HG03196 (cell line): Measurements from ENCODE around the gene BTC.
"Not testable (repeated sequence)": the region's sequence is repeated elsewhere in the genome, so short reads cannot be mapped to it uniquely, and the experiment has no call there.

Source experiments
- ATAC-seq: cut with Tn5 transposase; IDR thresholded peaks from one replicate; pipeline ENCODE4 v1.9.1; 2021; ENCODE audit not compliant: unreplicated experiment

BTC gene

DNA sequence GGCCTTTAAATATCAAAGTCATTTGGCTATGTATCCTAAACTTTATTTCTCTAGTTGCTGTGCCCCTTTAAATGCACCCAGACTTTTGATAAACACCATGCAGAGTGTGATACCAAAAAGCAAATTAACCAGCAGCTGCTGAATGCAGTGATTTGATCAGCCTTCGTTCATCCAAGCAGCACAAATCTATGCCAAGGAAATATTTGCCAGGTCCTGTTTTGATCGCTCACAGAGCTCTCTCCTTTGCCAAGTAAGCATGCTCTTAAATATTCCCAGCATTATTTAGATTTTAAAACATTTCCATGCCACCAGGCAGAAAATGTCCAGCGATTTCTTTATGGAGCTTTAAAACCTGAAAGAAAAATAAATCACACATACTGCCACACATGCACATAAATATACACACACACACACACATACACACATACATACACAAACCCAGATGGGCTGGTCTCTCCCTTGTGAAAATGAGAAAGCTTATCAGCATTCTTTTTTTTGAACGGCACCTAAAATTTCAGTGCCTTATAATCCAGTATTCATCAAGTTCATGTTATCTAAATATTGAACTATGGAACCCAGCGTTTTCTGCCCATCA, 35.7 kb downstream of the BTC start:
- ATAC-seq = no peak

DNA sequence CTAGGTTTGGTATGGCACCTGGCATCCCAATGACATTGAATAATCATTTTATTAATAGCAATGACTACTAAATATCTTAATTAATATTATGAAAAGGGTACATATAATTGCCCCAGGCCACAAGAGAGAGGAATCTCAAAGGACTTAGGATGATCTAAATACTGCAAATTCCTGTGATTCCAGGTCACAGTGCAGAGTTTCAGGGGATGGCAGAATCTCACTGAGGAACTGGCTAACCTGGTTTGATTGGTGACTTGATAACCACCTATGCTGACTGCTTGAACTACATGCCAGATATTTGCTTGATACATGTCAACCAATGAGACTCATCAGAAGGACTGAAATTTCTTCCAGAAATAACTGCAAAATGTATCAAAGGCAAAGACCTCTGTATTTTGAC, 37.2 kb downstream of the BTC start:
- ATAC-seq = no peak

DNA sequence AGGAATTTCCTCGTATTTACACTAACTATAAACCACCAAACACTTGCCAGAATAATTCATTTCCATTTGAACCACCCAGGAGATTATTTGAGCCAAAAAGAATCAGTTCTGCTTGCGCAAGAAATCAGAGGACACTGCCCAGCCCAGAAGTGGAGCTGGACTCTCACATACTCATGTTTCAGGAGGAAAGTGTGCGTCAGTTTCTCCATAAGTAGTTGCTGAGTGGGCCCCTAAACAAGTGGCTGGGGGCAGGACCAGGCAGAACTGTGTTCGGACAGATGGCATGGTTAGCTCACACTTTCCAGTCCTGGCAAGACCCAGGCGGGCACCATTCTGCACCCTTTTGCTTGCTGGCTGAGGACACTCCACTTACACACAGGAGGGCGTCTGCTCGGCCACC, 38.8 kb downstream of the BTC start:
- ATAC-seq = no peak

DNA sequence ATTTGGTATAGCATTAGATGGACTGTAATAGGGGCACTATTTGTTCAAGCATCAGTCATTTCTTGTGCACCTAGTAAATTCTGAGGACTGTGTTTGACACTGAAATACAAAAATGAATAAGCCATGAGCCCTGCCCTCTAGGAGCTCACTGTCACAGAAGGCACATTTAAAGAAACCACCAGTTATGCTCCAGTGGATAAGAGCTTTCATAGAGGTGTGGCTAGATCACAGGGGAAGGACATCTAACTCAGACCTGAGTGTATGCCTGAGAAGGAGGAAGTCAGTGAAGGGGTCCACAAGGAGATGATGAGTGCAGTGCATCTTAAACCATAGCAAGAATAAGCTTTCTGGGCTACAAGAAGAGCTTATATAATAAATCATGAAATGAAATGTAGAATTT, 40.1 kb downstream of the BTC start:
- ATAC-seq = no peak

DNA sequence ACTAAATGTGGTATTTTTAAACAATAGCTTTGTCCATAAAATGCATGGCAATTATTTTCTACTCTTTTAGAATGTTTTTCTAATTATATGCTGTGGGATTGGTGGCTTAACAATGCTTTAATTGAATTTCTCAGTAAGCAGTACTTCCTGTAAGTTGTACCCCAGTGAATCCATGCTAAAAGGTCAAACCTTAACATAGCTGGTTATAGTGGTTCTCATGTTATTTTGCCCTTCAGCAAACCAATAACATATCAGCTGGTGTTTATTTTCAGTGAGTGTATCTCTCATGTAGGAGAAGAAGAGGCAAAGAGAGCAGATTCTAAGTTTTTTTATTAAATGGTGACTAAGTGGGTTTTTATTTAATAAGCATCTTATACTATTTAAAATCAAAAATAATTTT, 41.5 kb downstream of the BTC start:
- no peak for ATAC-seq

DNA sequence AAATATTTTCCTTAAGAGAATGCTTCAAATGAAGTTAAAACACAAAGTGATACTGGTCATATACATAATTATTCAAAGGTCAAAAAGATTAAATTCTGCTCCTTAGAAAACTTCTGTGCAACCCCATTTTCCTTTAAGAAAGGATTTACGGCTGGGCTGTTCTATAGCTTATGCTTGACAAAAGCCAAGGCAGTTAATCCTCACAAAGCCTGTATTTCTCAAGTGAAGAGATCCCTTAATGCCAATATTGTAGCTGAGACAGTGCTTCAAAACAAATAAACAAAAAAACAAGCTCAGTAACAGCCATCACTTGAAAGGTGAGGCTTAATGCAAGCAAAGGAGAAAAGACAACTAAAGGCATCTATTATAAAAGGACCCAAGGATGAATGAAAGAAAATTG, 42.5 kb downstream of the BTC start:
- ATAC-seq = no peak

DNA sequence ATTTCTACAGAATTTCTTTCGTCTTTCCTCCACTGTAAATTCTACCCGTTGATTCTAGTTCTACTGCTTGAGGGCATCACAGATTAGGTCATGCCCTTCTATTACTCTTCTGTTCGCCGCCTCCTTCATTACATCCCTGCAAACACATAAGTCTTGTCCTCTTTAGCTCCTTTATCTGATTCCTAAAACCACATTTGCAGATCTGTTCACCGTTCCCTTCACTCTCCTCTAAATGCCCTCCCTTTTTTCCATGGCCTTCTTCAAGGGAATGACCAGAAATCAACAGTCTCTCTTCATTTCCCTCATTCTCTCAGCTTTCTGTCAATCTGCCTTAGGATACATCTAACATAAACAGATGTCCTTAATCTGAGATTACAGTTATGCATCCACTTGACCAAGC, 43.1 kb downstream of the BTC start:
- no peak for ATAC-seq

DNA sequence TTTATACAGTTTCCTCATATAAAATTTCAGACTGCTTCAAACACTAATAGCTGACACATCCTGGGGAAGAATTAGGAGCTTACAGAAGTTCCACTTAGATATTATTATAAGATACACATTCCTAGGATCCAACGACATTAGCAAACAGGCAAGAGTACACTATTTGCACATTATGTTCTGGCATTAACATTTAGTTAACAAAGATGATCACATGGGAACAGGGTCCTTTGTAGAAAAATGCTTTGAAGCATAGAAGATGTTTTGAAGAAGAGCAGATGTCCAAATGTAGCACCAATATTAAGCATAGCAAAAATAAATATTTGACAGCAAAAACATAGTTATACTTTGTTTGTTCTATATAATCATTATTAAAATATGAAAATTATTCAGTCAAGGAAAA, 52.1 kb downstream of the BTC start:
- ATAC-seq = no peak

DNA sequence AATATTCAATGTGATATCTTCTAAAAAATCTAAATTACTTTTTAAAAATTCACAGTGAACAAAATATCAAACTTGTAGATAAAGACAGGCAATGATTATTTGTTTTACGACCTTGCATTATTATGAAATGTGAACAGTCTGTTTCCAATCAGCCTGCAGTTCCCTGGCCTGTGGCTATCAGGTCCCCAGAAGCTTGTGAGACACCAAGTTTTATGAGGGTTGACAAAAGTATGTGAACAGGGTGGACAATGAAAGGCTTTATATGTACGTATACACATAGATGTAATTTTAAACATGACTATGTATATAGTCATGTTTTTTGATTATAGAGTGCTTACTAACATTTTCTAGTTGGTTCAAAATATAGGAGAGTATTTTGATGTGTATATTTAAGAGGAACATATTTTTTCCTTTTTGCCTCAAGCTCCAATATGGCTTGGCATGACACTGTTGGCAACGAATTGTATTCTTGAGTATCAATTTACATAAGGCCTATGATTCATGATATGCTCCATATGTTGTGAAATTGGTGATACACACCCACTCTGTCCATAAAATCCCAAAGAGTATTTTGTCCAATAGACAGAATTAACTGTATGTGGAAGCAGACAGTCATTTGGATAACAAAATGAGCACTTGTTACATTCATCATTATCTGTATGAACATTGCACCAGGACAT, 55.7 kb downstream of the BTC start:
- ATAC-seq = no peak

DNA sequence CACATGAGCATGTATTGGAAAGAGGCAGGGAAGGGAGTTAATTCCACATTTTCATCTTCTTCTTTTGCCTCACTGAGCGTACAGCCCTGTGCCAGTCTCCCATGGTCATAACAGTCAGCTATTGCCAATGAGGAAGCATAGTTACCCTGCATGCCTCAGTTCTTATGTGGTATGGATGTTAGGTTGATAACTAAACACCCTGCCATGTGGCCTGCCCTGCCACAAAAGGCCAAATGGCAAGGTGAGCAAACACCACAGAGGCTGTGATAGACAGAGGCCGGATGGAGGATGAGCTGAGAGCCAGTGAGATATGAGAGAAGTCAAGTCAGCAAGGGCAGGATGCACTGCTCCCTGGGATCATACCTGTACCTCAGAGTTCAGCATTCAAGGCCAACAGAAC, 59.3 kb downstream of the BTC start:
- ATAC-seq = no peak

DNA sequence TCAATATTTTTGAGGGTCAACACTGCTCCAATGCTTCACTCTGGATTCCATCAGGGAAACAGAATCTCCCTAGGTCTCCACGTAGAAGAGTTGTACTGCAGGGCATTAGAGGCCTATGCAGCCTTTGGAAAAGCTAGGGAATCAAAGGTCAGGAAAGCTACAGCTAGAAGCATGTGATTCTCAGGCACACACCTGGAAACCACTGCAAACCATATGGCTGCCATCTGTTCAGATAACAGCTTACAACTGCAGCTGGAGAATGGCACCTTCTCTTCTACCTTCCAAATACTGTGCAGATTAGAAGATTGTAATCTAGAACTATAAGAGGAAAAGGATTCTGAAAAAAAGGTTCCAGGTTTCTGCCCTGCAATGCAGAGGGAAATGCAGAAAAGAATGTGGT, 60.6 kb downstream of the BTC start:
- ATAC-seq = no peak

DNA sequence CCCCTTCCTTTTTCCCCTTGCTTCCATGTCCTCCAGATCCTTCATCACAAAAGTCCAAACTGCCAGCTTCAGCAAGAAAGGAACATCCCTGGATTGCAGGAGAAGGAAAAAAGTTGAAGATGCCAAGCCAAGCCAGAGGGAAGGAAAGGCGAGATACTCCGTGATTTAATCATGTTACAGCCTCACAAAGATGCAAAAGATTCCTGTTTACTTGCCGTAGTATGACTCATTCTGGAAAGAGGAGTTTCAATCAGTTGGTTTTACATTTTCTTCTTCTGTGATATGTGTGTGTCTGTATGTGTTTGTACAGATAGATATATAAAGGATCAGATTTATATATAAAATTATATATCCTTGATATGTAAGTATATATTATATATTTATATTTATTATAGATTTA, 69.3 kb downstream of the BTC start:
- ATAC-seq = no peak

DNA sequence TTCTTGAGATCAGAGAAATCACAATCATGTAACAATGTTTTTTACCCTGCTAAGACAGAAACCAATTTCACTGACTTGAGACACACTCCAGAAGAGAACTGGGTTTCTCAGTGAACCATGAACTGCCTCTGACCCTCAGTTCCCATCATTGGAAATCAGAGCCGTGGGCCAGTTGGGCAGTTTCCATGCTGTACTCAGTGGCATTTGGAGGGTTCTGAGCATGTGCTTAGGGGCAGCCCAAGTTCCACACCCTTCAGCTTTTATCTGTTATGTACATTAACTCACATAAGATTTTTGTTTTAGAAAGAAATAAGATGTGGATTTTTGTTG, 77.9 kb downstream of the BTC start:
- ATAC-seq = no peak

DNA sequence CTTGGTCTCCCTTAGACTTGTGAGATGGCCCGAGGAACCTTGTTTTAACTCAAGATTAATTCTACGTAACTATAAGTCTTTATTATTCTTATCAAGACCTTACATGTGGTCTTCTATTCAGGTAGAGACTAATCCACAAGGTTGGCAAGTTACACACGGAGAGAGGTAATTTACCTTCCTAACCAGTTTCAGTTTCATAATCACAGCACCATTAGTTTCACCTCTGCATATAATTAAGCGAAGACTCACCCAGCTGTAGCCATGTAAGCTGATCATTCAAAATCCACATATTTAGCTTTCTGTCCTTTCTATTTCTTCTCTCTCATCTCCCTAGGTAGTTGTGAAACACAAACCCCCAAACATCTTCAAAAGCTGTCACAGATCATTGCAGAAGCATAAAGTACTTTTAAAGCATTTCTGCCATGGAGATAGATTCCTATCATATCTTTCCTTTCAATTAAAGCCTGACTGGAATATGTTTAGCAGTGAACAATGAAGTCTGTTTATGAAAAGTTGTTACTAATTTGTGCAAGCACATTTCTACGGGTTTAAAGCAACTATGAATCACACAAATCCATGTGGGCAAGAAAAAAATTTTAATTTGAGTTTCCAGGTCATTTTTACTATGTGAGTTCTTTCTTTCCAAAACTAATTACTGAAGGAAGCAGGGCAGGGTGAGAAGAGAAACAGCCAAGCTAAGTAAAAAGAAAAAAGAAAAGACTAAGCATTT, 78.5 kb downstream of the BTC start:
- ATAC-seq = no peak

DNA sequence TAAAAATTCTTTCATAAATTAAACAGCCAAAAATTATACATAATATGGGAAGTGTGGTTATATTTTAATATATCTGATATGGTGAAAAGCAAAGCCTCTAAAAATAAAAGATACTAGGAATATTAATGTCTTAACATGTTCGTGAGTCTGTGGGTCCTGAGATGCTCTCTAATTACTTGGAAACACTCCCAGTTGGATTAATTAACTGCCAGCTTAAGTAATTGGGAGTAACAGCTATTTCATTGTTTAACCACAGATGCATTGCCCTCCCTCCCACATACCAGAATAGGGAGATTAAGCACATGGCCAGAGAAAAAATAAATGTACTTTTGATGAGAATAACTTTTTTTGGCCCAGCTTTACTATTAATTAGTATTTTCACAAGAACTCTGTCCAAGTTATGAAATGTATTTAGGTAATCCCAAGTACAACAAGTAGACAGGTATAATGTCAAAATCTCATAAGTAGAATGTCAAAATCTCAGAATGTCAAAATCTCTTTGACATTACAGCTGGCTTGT, 79.7 kb downstream of the BTC start:
- ATAC-seq = no peak

DNA sequence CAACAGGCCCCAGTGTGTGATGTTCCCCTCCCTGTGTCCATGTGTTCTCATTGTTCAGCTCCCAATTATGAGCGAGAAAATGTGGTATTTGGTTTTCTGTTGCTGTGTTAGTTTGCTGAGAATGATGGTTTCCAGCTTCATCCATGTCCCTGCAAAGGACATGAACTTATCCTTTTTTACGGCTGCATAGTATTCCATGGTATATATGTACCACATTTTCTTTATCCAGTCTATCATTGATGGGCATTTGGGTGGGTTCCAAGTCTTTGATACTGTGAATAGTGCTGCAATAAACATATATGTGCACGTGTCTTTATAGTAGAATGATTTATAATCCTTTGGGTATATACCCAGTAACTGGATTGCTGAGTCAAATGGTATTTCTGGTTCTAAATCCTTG, 86.2 kb downstream of the BTC start:
- not testable (repeated sequence) for ATAC-seq
